GM23248 (cell line): ENCODE data around the gene AGFG2. TPM values are rescaled to one million over a fixed set of nuclear protein-coding genes. Genes with fewer than 3 reads are reported as not detected.
"Not testable (repeated sequence)": the region's sequence is repeated elsewhere in the genome, so short reads cannot be mapped to it uniquely, and the experiment has no call there.

Experiments
- DNase-seq: peaks from one replicate; pipeline ENCODE4 v3.0.0-alpha.2; 2015
- H2AFZ ChIP-seq: fragments of 200-600 bp; sonication (generic); 2 replicates; pipeline ENCODE4 v1.6.1; 2016; ENCODE audit warnings: antibody characterized with exemption
- H3F3A ChIP-seq: fragments of 200-600 bp; sonication (generic); 2 replicates; pipeline ENCODE4 v1.6.1; 2016; ENCODE audit warnings: mild to moderate bottlenecking, antibody characterized with exemption, mixed run types; ENCODE audit not compliant: insufficient read depth
- H3K27ac ChIP-seq: fragments of 200-600 bp; sonication (generic); 2 replicates; pipeline ENCODE4 v1.5.1; 2016; ENCODE audit warnings: mild to moderate bottlenecking
- H3K27me3 ChIP-seq: fragments of 200-600 bp; sonication (generic); replicated peaks from 2 replicates; pipeline ENCODE4 v1.6.1; 2016; ENCODE audit warnings: mild to moderate bottlenecking; ENCODE audit not compliant: insufficient read depth
- H3K36me3 ChIP-seq: fragments of 200-600 bp; sonication (generic); 2 replicates; pipeline ENCODE4 v1.6.1; 2016; ENCODE audit warnings: low read depth, mild to moderate bottlenecking
- H3K4me1 ChIP-seq: fragments of 200-600 bp; sonication (generic); 2 replicates; pipeline ENCODE4 v1.6.1; 2016; ENCODE audit warnings: mild to moderate bottlenecking; ENCODE audit not compliant: insufficient read depth
- H3K4me2 ChIP-seq: fragments of 200-600 bp; sonication (generic); one replicate; pipeline ENCODE4 v1.6.1; 2016; ENCODE audit warnings: mild to moderate bottlenecking; ENCODE audit not compliant: unreplicated experiment
- H3K4me3 ChIP-seq: fragments of 200-600 bp; sonication (generic); 2 replicates; pipeline ENCODE4 v1.5.1; 2016; ENCODE audit warnings: mild to moderate bottlenecking
- H3K79me2 ChIP-seq: fragments of 200-600 bp; sonication (generic); 2 replicates; pipeline ENCODE4 v1.6.1; 2016; ENCODE audit warnings: mild to moderate bottlenecking; ENCODE audit not compliant: insufficient read depth
- H3K9ac ChIP-seq: fragments of 200-600 bp; sonication (generic); 2 replicates; pipeline ENCODE4 v1.6.1; 2016; ENCODE audit warnings: mild to moderate bottlenecking
- H3K9me2 ChIP-seq: fragments of 200-600 bp; sonication (generic); 2 replicates; pipeline ENCODE4 v1.6.1; 2016; ENCODE audit warnings: mixed run types, mild to moderate bottlenecking, moderate library complexity; ENCODE audit not compliant: insufficient read depth
- H3K9me3 ChIP-seq: fragments of 200-600 bp; sonication (generic); one replicate; pipeline ENCODE4 v1.6.1; 2017; ENCODE audit warnings: low read depth
- H4K20me1 ChIP-seq: fragments of 200-600 bp; sonication (generic); 2 replicates; pipeline ENCODE4 v1.6.0; 2016; ENCODE audit not compliant: insufficient read depth
- EZH2 ChIP-seq: fragments of 200-600 bp; sonication (generic); IDR thresholded peaks from 2 replicates; pipeline ENCODE4 v1.6.1; 2018; ENCODE audit warnings: antibody characterized with exemption, mild to moderate bottlenecking; ENCODE audit not compliant: insufficient read depth, poor library complexity, severe bottlenecking
- EZH2phosphoT487 ChIP-seq: fragments of 200-600 bp; sonication (generic); IDR thresholded peaks from 2 replicates; pipeline ENCODE4 v1.6.1; 2018; ENCODE audit warnings: antibody characterized with exemption, moderate library complexity, mild to moderate bottlenecking, low read depth; ENCODE audit not compliant: insufficient read depth
- WGBS, 2 experiments: methylation state at CpG; one replicate each; pipeline ENCODE4 v1.1.6; 2015 to 2017; ENCODE audit warnings: low lambda C conversion rate in 2 of 2, low coverage in 1 of 2; ENCODE audit errors: missing lambda C conversion rate in 2 of 2; 5-methylcytosine and 5-hydroxymethylcytosine counted together
- in situ Hi-C: fragments of 300-500 bp; cut with MboI; formaldehyde crosslinking; loops from 2 replicates; pipeline ENCODE4 v1.15.0; 2020
- polyA plus RNA-seq: library from polyadenylated mRNA; unstranded; fragments of >200 nt; fragmentation: Nextera tagmentation; extraction: Ambion mirVana; gene quantifications from 2 replicates; pipeline ENCODE4 v1.2.1, GENCODE V29; 2016
- total RNA-seq: library from RNA; depleted of rRNA; stranded (reverse); fragments of >200 nt; shearing (Covaris generic); gene quantifications from 2 replicates; pipeline ENCODE4 v1.2.3, GENCODE V29; 2014

The AGFG2 gene
- total and polyA plus RNA-seq, 2 experiments from 2014 or later = 4.8 to 6.5 TPM

GRCh38 chr7:100492738-100493475, 46.1 kb upstream of the AGFG2 start:
- Histone ChIP-seq H3K4me2 (no peak overlapping the region), H4K20me1 (no peaks in the 10 kb centered on the region), H3K27me3 (no peaks in the 10 kb centered on the region)

GRCh38 chr7:100493476-100494264, 45.3 kb upstream of the AGFG2 start:
- H3K4me1 ChIP-seq = no peaks in the 10 kb centered on the region
- no peak overlapping the region for H2AFZ ChIP-seq
- H3K9me2 ChIP-seq = no peaks in the 10 kb centered on the region
- 56 to 68% methylated on average over 16 to 39 of the region's 56 CpGs for WGBS, 2 experiments
- no peaks in the 10 kb centered on the region for H3K27me3 ChIP-seq
- no peak overlapping the region for H3K4me2 ChIP-seq
- no peak overlapping the region for H3K27ac ChIP-seq
- TF ChIP-seq EZH2phosphoT487 (no peak), EZH2 (no peak)
- no peak overlapping the region for H3K4me3 ChIP-seq
- no peaks in the 10 kb centered on the region for H3K36me3 ChIP-seq
- no peaks in the 10 kb centered on the region for H3F3A ChIP-seq
- H4K20me1 ChIP-seq = no peaks in the 10 kb centered on the region
- no peaks in the 10 kb centered on the region for H3K79me2 ChIP-seq
- no peak for DNase-seq
- no peak overlapping the region for H3K9ac ChIP-seq
- in situ Hi-C loops = no loop called here
- H3K9me3 ChIP-seq = no peaks in the 10 kb centered on the region

More at GRCh38 chr7:100492738-100493475, 46.1 kb upstream of the AGFG2 start:
- Histone ChIP-seq H3K27ac (no peak overlapping the region), H3K9ac (no peak overlapping the region), H3K4me3 (no peak overlapping the region), H3K9me3 (no peaks in the 10 kb centered on the region), H3K4me1 (no peaks in the 10 kb centered on the region), H3K36me3 (no peaks in the 10 kb centered on the region), H3K9me2 (no peaks in the 10 kb centered on the region), H3K79me2 (no peaks in the 10 kb centered on the region), H3F3A (no peaks in the 10 kb centered on the region), H2AFZ (no peak overlapping the region)
- 87 to 89% methylated on average over 5 of the region's 5 CpGs for WGBS, 2 experiments
- TF ChIP-seq EZH2 (no peak), EZH2phosphoT487 (no peak)
- in situ Hi-C loops = no loop called here
- no peak for DNase-seq

- WGBS, 2 experiments = 62 to 66% methylated on average over 6 of the region's 6 CpGs
- no peaks in the 10 kb centered on the region for H3K4me1 ChIP-seq
- H3K27ac ChIP-seq = no peak overlapping the region
- no peak overlapping the region for H3K4me2 ChIP-seq
- no peaks in the 10 kb centered on the region for H4K20me1 ChIP-seq
- no peak for DNase-seq
- H3K79me2 ChIP-seq = no peaks in the 10 kb centered on the region
- H3K9me2 ChIP-seq = no peaks in the 10 kb centered on the region
- TF ChIP-seq EZH2 (no peak), EZH2phosphoT487 (no peak)
- no peak overlapping the region for H3K4me3 ChIP-seq
- no peaks in the 10 kb centered on the region for H3F3A ChIP-seq
- in situ Hi-C loops = no loop called here
- H2AFZ ChIP-seq = no peak overlapping the region
- H3K36me3 ChIP-seq = no peaks in the 10 kb centered on the region
- H3K27me3 ChIP-seq = no peaks in the 10 kb centered on the region
- no peaks in the 10 kb centered on the region for H3K9me3 ChIP-seq
- no peak overlapping the region for H3K9ac ChIP-seq
Measured at GRCh38 chr7:100496509-100496908, 42.5 kb upstream of the AGFG2 start.

GRCh38 chr7:100500743-100501142, 38.3 kb upstream of the AGFG2 start:
- H2AFZ ChIP-seq, H3K36me3 ChIP-seq, H3K9me2 ChIP-seq, H3K4me2 ChIP-seq, H3K27me3 ChIP-seq, H3K4me3 ChIP-seq, H3K9me3 ChIP-seq, H3K4me1 ChIP-seq, H3K9ac ChIP-seq, in situ Hi-C loops, H3K27ac ChIP-seq, H3K79me2 ChIP-seq, H4K20me1 ChIP-seq, H3F3A ChIP-seq, DNase-seq: not testable (repeated sequence)
- 89 to 94% methylated on average over 2 of the region's 2 CpGs for WGBS, 2 experiments

- H3K9ac ChIP-seq, H3K4me3 ChIP-seq, H3K79me2 ChIP-seq, H3K36me3 ChIP-seq, H3K9me3 ChIP-seq, H2AFZ ChIP-seq, H4K20me1 ChIP-seq, DNase-seq, H3K9me2 ChIP-seq, H3K27me3 ChIP-seq, H3F3A ChIP-seq, H3K4me2 ChIP-seq, H3K4me1 ChIP-seq, H3K27ac ChIP-seq, in situ Hi-C loops: not testable (repeated sequence)
- 91 to 95% methylated on average over 3 of the region's 3 CpGs for WGBS, 2 experiments
Measured at GRCh38 chr7:100504031-100504430, 35.0 kb upstream of the AGFG2 start.
